Measurements from ENCODE around the gene GPRIN2.
"Not testable (repeated sequence)": the region's sequence is repeated elsewhere in the genome, so short reads cannot be mapped to it uniquely, and the experiment has no call there.

Gene GPRIN2

GRCh38 chr10:46536171-46536570, 20.3 kb downstream of the GPRIN2 start:
- DNase-seq (ENCODE audit: low spot score), result no peak

- no peak for DNase-seq (ENCODE audit: low spot score)
Measured at GRCh38 chr10:46534828-46535524, 21.5 kb downstream of the GPRIN2 start.

- not testable (repeated sequence) for DNase-seq (ENCODE audit: low spot score)
Measured at GRCh38 chr10:46532256-46532655, 24.2 kb downstream of the GPRIN2 start.

GRCh38 chr10:46530249-46531186, 25.9 kb downstream of the GPRIN2 start:
- DNase-seq (ENCODE audit: low spot score), result no peak

GRCh38 chr10:46529742-46530141, 26.7 kb downstream of the GPRIN2 start:
- not testable (repeated sequence) for DNase-seq (ENCODE audit: low spot score)

- no peak for DNase-seq (ENCODE audit: low spot score)
Measured at GRCh38 chr10:46528675-46529615, 27.5 kb downstream of the GPRIN2 start.

GRCh38 chr10:46528171-46528671, 28.2 kb downstream of the GPRIN2 start:
- DNase-seq (ENCODE audit: low spot score), result no peak

- no peak for DNase-seq (ENCODE audit: low spot score)
Measured at GRCh38 chr10:46527241-46527811, 29.1 kb downstream of the GPRIN2 start.

- no peak for DNase-seq (ENCODE audit: low spot score)
Measured at GRCh38 chr10:46526682-46527038, 29.8 kb downstream of the GPRIN2 start.

- DNase-seq (ENCODE audit: low spot score), result no peak
Measured at GRCh38 chr10:46525824-46526681, 30.4 kb downstream of the GPRIN2 start.

GRCh38 chr10:46525177-46525823, 31.2 kb downstream of the GPRIN2 start:
- DNase-seq (ENCODE audit: low spot score), result no peak

GRCh38 chr10:46524472-46525176, 31.8 kb downstream of the GPRIN2 start:
- DNase-seq (ENCODE audit: low spot score), result no peak

- no peak for DNase-seq (ENCODE audit: low spot score)
Measured at GRCh38 chr10:46523962-46524471, 32.4 kb downstream of the GPRIN2 start.

- DNase-seq (ENCODE audit: low spot score), result no peak
Measured at GRCh38 chr10:46523119-46523961, 33.1 kb downstream of the GPRIN2 start.

- DNase-seq (ENCODE audit: low spot score), result no peak
Measured at GRCh38 chr10:46522295-46523118, 34.0 kb downstream of the GPRIN2 start.

- DNase-seq (ENCODE audit: low spot score), result no peak
Measured at GRCh38 chr10:46520941-46521340, 35.5 kb downstream of the GPRIN2 start.

GRCh38 chr10:46520381-46520780, 36.1 kb downstream of the GPRIN2 start:
- no peak for DNase-seq (ENCODE audit: low spot score)
